ENCODE data around the gene AFTPH.

- TF ChIP-seq CTCF (IDR thresholded peaks at IDR 0.05; ENCODE audit: low read depth, low read length, poor library complexity, severe bottlenecking) (no peak), EZH2phosphoT487 (IDR thresholded peaks at IDR 0.05; ENCODE audit: borderline replicate concordance, low read length) (no peak)
These were observed 45.5 kb upstream of the AFTPH start for GRCh38 chr2:64478502-64479230.
